ENCODE measurements around the gene TMEM221.
"Not testable (repeated sequence)": the region's sequence is repeated elsewhere in the genome, so short reads cannot be mapped to it uniquely, and the experiment has no call there.

Gene TMEM221

GRCh38 chr19:17448131-17448967 lies at the start of gene TMEM221:
Gene TMEM221, minus strand, starts transcription at chr19:17448668. Its CDS starts 206 bp downstream, at chr19:17448462.
- DNase-seq, result peak; percentile 84

GRCh38 chr19:17497149-17497798 lies 48.8 kb upstream of the TMEM221 start:
- no peak for DNase-seq

- peak; percentile 93 for DNase-seq
Measured at GRCh38 chr19:17496337-17496997, 48.0 kb upstream of the TMEM221 start.

- DNase-seq, result no peak
Measured at GRCh38 chr19:17495639-17496296, 47.3 kb upstream of the TMEM221 start.

DNA sequence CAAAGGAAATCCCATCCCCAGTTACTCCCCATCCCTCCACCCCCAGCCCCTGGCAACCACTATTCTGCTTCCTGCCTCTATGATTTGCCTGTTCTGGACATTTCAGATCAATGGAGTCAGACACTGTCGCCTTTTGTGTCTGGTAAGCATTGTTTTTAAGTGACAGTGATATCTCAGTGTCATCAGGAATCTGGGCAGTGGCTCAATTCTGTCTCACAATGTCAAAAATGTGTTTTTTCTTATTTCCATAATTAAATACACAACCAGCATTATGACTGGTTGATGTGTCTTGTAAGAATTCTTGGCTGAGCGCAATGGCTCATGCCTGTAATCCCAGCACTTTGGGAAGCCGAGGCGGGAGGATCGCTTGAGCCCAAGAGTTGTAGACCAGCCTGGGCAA lies 42.8 kb upstream of the TMEM221 start:
- no peak for DNase-seq

- peak; percentile 73 for DNase-seq
Measured at GRCh38 chr19:17490411-17490810, 41.9 kb upstream of the TMEM221 start.

- DNase-seq, result no peak
Measured at GRCh38 chr19:17489392-17490030, 41.0 kb upstream of the TMEM221 start.

DNA sequence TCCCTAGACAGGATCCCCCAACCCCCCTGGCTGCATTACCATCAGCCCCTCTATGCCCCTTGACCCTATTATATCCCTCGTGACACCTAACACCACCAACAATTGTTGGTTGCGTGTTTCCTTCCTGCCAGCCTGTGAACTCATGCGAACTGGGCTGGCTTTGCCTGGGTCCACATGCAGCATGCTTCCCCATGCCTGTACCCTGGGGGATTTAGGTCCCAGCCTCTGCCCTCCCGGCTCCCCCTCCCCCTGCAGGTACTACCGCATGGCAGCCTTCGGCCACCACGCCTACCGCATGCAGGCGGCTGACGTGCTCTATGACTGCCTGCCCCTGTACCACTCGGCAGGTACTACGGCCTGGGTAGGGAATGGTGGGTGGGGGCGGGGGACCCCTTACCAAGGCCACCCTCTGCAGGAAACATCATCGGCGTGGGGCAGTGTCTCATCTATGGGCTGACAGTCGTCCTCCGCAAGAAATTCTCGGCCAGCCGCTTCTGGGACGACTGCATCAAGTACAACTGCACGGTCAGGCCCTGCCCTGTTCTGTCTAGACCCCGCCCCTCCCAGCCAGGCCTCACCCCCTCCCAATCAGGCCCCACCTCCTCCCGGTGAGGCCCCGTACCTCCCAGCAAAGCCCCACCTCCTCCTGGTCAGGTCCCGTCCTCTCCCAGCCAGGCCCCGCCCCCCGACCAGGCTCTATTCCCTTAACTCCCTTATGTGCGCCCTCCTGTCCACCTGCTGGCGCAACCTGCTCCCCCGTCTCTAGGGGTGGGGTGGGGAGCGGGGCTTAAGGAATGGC lies 40.3 kb upstream of the TMEM221 start:
- peak; percentile 91 for DNase-seq

GRCh38 chr19:17487284-17488121 lies 39.0 kb upstream of the TMEM221 start:
- no peak for DNase-seq

- DNase-seq, result no peak
Measured at GRCh38 chr19:17486545-17487240, 38.2 kb upstream of the TMEM221 start.

GRCh38 chr19:17484520-17485185 lies 36.2 kb upstream of the TMEM221 start:
- no peak for DNase-seq

DNA sequence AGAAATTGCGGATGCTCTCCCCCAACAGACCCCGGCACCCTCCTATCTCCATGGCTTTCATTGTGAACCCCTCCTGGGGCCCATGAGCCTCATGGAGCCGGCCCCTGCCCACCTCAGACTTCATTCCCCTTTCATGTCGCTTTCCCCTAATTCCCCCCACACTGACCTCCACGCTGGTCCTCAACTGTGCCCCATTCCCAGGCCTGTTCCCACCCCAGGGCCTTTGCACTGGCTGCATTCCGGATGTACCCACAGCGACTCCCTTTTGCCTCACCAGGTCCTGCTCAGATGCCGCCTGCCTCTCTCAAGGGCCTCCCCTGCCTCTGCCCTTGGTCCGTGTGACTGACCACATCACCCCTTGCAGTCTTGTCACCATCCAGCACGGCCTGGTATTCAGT lies 35.1 kb upstream of the TMEM221 start:
- no peak for DNase-seq

DNA sequence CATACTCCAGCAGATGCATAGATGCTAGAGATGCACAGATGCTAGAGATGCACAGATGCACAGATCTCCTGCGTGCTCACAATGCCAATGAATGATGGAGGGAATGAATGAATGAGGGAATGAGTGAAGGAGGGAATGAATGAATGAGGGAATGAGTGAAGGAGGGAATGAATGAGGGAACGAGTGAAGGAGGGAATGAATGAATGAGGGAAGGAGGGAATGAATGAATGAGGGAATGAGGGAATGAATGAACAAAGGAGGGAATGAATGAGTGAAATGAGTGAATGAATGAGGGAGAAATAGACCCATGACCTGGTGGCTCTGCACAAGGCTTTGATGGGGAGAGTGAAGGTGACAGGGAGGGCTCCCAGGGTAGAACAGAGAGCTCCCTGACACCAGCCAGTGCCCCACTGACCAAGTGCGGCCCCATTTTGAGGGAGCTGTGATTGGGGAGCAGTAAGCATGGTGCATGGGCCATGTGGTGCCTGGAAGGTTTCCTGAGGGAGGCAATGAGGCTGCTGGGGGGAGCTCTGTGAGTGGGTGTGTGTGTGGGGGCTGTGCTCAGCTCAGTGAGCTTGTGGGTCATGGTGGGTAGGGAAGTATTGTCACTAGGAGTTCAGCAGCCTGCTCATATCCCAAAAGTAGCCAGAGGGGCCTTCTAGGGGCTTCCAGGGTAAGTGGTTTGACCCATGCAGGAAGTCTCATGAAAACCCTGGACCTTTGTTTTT lies 34.6 kb upstream of the TMEM221 start:
- no peak for DNase-seq

DNA sequence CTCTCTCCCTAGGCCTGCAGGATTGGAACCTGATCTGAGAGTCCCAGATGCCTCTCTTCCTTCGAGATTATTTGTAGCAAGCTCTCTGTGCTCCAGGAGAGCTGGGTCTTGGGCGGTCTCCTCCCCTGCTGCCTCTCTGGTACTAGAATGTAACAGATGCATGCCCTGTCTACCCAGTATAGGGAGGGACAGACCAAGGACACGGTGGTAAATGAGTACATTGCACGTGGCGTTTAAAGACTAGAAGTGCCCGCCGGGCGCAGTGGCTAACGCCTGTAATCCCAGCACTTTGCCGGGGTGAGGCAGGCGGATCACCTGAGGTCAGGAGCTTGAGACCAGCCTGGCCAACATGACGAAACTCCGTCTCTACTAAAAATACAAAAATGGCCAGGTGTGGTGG lies 33.5 kb upstream of the TMEM221 start:
- no peak for DNase-seq

DNA sequence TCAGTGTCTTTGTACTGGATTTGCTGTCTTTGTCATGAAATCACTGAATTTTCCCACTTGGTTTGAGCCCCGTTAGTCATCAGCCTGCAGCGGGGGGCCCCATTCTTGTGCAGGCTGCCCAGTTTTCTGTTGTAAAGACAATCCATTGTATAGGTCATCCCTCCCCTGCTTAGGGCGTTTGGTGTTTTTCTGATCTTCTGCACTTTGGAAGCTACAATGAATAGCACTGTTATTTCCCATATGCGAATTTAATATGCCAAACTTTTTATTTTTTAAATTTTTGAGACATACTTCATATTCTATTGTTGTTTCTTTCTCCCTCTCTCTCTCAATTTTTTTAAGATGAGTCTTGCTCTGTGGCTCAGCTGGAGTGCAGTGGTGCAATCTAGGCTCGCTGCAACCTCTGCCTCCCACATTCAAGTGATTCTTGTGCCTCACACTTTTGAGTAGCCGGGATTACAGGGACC lies 30.9 kb upstream of the TMEM221 start:
- DNase-seq, result no peak

DNA sequence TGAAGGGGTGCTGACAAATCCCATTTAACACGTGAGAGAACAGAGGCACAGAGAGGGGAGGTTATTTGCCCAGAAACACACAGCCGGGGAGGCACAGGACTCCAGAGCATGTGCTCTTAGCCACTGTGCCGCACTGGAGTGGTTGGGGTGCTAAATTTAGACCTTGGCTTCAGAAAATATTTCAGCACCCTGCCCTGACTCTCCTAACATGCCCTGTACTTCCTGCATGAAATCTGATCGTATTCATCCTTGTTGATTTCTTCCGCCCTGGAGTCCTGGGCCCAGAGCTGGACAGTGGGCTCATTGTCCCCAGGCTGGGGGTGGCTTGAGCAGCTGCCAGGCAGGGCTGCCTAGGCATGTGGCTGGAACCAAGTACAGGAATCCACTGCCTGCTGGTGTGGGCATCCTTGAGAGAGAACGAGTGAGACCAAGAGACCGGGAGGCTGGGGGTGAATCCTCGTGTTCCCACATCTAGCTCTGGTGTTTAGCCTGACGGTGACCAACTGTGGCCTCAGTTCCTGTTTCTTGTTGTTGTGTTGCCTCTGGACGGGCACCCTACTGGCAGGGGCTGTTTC lies 27.2 kb upstream of the TMEM221 start:
- no peak for DNase-seq

GRCh38 chr19:17475011-17475540 lies 26.6 kb upstream of the TMEM221 start:
- not testable (repeated sequence) for DNase-seq

- DNase-seq, result no peak
Measured at GRCh38 chr19:17473041-17473440, 24.6 kb upstream of the TMEM221 start.

Data from activated effector memory CD4-positive, alpha-beta T cell treated with anti-CD3 and anti-CD28 coated beads, Interleukin-2, amount 50 U/mL, for 16 hours (primary cell).